Tibial nerve (tissue), 4 donors: ENCODE measurements around the gene VGLL2. TPM values are rescaled to one million over a fixed set of nuclear protein-coding genes. Genes with fewer than 3 reads are reported as not detected.

Source experiments
- DNase-seq, 2 donors: peaks; one replicate each; pipeline ENCODE4 v3.0.0-alpha.2; 2019; ENCODE audit warnings: low spot score in 2 of 2
- H3K27ac ChIP-seq, 4 donors: fragments of 200-600 bp; sonication (generic) in 3 of 4; one replicate each; pipeline ENCODE4 v1.5.1; 2017 to 2019; ENCODE audit warnings: mild to moderate bottlenecking in 1 of 4
- H3K27me3 ChIP-seq, 2 donors: fragments of 200-600 bp; sonication (generic) in 1 of 2; one replicate each; pipeline versions ENCODE4 v1.5.1 to v1.6.0; 2017 to 2019
- H3K36me3 ChIP-seq, 3 donors: fragments of 200-600 bp; sonication (generic); one replicate each; pipeline ENCODE4 v1.5.1; 2018 to 2019
- H3K4me1 ChIP-seq, 4 donors: fragments of 200-600 bp; sonication (generic) in 3 of 4; one replicate each; pipeline ENCODE4 v1.5.1; 2017 to 2019
- H3K4me3 ChIP-seq, 4 donors: fragments of 200-600 bp; sonication (generic) in 3 of 4; one replicate each; pipeline ENCODE4 v1.5.1; 2017 to 2019; ENCODE audit warnings: mild to moderate bottlenecking in 1 of 4, moderate library complexity in 1 of 4
- H3K9me3 ChIP-seq, 4 donors: fragments of 200-600 bp; sonication (generic) in 3 of 4; one replicate each; pipeline ENCODE4 v1.5.1; 2017 to 2019
- CTCF ChIP-seq, 5 experiments: fragments of 200-600 bp in 3 of 5; fragments of 450-650 bp in 2 of 5; sonication (generic) in 3 of 5; IDR thresholded peaks; one replicate each; pipeline ENCODE4 v1.5.1; 2016 to 2019; ENCODE audit warnings: antibody characterized with exemption in 5 of 5, mild to moderate bottlenecking in 3 of 5, moderate library complexity in 2 of 5
- EP300 ChIP-seq, 2 donors: sonication (generic); formaldehyde crosslinking; IDR thresholded peaks; one replicate each; pipeline ENCODE4 v1.6.1; 2017; ENCODE audit warnings: antibody characterized with exemption in 2 of 2, mild to moderate bottlenecking in 1 of 2
- POLR2A ChIP-seq, 2 donors: fragments of 450-650 bp; IDR thresholded peaks; one replicate each; pipeline ENCODE4 v1.6.1; 2017; ENCODE audit warnings: antibody characterized with exemption in 2 of 2, mild to moderate bottlenecking in 2 of 2, moderate library complexity in 2 of 2
- WGBS, 2 donors: methylation state at CpG; one replicate each; pipeline ENCODE4 v1.1.5; 2018; 5-methylcytosine and 5-hydroxymethylcytosine counted together
- total RNA-seq, 4 donors: library from RNA; depleted of rRNA; stranded (reverse); fragments of >200 nt; gene quantifications; one replicate each; pipeline ENCODE4 v1.1.0, GENCODE V29; 2016

VGLL2 gene
- total RNA-seq, 4 donors from 2014 or later: not detected

- Histone ChIP-seq H3K36me3 (no peaks in the 10 kb centered on the region), H3K4me3 (peak overlapping the region in 2 of 4 donors; percentile 22 to 49), H3K4me1 (peaks cover 0 to 55% (median 15%) of the 10 kb centered on the region in 4 donors), H3K27me3 (peaks cover 4 to 96% of the 10 kb centered on the region in 2 donors), H3K27ac (no peak overlapping the region), H3K9me3 (peaks cover 0 to 2% (median 0%) of the 10 kb centered on the region in 4 donors)
- DNase-seq: no peak
- WGBS, 2 donors: 13% methylated on average over 16 of the region's 16 CpGs
- no peak for TF ChIP-seq CTCF (IDR thresholded peaks at IDR 0.05)
- TF ChIP-seq POLR2A (IDR thresholded peaks at IDR 0.05): no peak
- TF ChIP-seq EP300 (IDR thresholded peaks at IDR 0.05): no peak
These were observed 1.1 kb downstream of the VGLL2 start for GRCh38 chr6:117266257-117267053.

GRCh38 chr6:117267054-117267347 lies 1.6 kb downstream of the VGLL2 start:
- Histone ChIP-seq H3K4me3 (no peak overlapping the region), H3K27ac (no peak overlapping the region), H3K4me1 (peaks cover 0 to 59% (median 15%) of the 10 kb centered on the region in 4 donors), H3K9me3 (peaks cover 0 to 2% (median 0%) of the 10 kb centered on the region in 4 donors), H3K36me3 (no peaks in the 10 kb centered on the region), H3K27me3 (peaks cover 4 to 97% of the 10 kb centered on the region in 2 donors)
- 16 to 20% methylated on average over 5 of the region's 5 CpGs for WGBS, 2 donors
- no peak for DNase-seq
- no peak for TF ChIP-seq CTCF (IDR thresholded peaks at IDR 0.05)
- no peak for TF ChIP-seq POLR2A (IDR thresholded peaks at IDR 0.05)
- no peak for TF ChIP-seq EP300 (IDR thresholded peaks at IDR 0.05)

- H3K27me3 ChIP-seq: peaks cover 4 to 97% of the 10 kb centered on the region in 2 donors
- TF ChIP-seq CTCF (IDR thresholded peaks at IDR 0.05) (no peak), POLR2A (IDR thresholded peaks at IDR 0.05) (no peak), EP300 (IDR thresholded peaks at IDR 0.05) (no peak)
- H3K36me3 ChIP-seq: no peaks in the 10 kb centered on the region
- no peak overlapping the region for H3K27ac ChIP-seq
- 13% methylated on average over 11 of the region's 11 CpGs for WGBS, 2 donors
- DNase-seq: no peak
- no peak overlapping the region for H3K4me3 ChIP-seq
- peaks cover 0 to 2% (median 0%) of the 10 kb centered on the region in 4 donors for H3K9me3 ChIP-seq
- H3K4me1 ChIP-seq: peaks cover 0 to 59% (median 15%) of the 10 kb centered on the region in 4 donors
These were observed 2.6 kb downstream of the VGLL2 start for GRCh38 chr6:117267766-117268534.

- Histone ChIP-seq H3K27ac (no peak overlapping the region), H3K36me3 (no peaks in the 10 kb centered on the region), H3K4me1 (peaks cover 0 to 55% (median 15%) of the 10 kb centered on the region in 4 donors), H3K9me3 (no peaks in the 10 kb centered on the region), H3K27me3 (peaks cover 4 to 97% of the 10 kb centered on the region in 2 donors), H3K4me3 (no peak overlapping the region)
- DNase-seq: no peak
- WGBS, 2 donors: 21 to 33% methylated on average over 1 of the region's 1 CpG
- TF ChIP-seq POLR2A (IDR thresholded peaks at IDR 0.05) (no peak), CTCF (IDR thresholded peaks at IDR 0.05) (no peak)
These were observed 3.6 kb downstream of the VGLL2 start for GRCh38 chr6:117268924-117269323.

- peak overlapping the region in 1 of 4 donors; percentile 46 for H3K4me3 ChIP-seq
- peaks cover 4 to 97% of the 10 kb centered on the region in 2 donors for H3K27me3 ChIP-seq
These were observed 4.3 kb downstream of the VGLL2 start for GRCh38 chr6:117269638-117270054.

More at GRCh38 chr6:117269638-117270054, 4.3 kb downstream of the VGLL2 start:
- Histone ChIP-seq H3K9me3 (no peaks in the 10 kb centered on the region), H3K4me1 (peaks cover 0 to 50% (median 14%) of the 10 kb centered on the region in 4 donors), H3K27ac (no peak overlapping the region), H3K36me3 (no peaks in the 10 kb centered on the region)
- DNase-seq: no peak
- 5 to 6% methylated on average over 8 of the region's 8 CpGs for WGBS, 2 donors
- no peak for TF ChIP-seq CTCF (IDR thresholded peaks at IDR 0.05)
- TF ChIP-seq POLR2A (IDR thresholded peaks at IDR 0.05): no peak
- TF ChIP-seq EP300 (IDR thresholded peaks at IDR 0.05): no peak
